Lower leg skin (tissue), 4 donors: Measurements from ENCODE around the gene ZCCHC17. TPM values are rescaled to one million over a fixed set of nuclear protein-coding genes. Genes with fewer than 3 reads are reported as not detected.

Experiments used
- DNase-seq, 2 donors: peaks; one replicate each; pipeline ENCODE4 v3.0.0-alpha.2; 2019; ENCODE audit warnings: low spot score in 2 of 2
- H3K4me3 ChIP-seq: fragments of 200-600 bp; sonication (generic); 2 replicates; pipeline ENCODE4 v1.5.1; 2017; ENCODE audit warnings: mild to moderate bottlenecking, low read depth; ENCODE audit not compliant: poor library complexity, severe bottlenecking
- CTCF ChIP-seq, 3 donors: fragments of 450-650 bp; IDR thresholded peaks; one replicate each; pipeline ENCODE4 v1.5.1; 2016; ENCODE audit warnings: antibody characterized with exemption in 3 of 3, mild to moderate bottlenecking in 3 of 3, moderate library complexity in 2 of 3
- POLR2A ChIP-seq, 2 donors: fragments of 450-650 bp; IDR thresholded peaks; one replicate each; pipeline ENCODE4 v1.6.1; 2016 to 2017; ENCODE audit warnings: antibody characterized with exemption in 2 of 2, mild to moderate bottlenecking in 1 of 2, moderate library complexity in 1 of 2
- WGBS, 2 donors: methylation state at CpG; one replicate each; pipeline ENCODE4 v1.1.5; 2018; 5-methylcytosine and 5-hydroxymethylcytosine counted together
- intact Hi-C: fragments of 100-400 bp; cut with DNase I; formaldehyde crosslinking; loops from one replicate; pipeline ENCODE4 v1.15.0; 2023; ENCODE audit warnings: low total_unique reads
- total RNA-seq, 4 donors: library from RNA; depleted of rRNA; stranded (reverse); fragments of >200 nt; gene quantifications; one replicate each; pipeline ENCODE4 v1.1.0, GENCODE V29; 2016

Gene ZCCHC17
- total RNA-seq, 4 donors from 2014 or later = 14.9 to 23.2 (median 17.6) TPM

DNA sequence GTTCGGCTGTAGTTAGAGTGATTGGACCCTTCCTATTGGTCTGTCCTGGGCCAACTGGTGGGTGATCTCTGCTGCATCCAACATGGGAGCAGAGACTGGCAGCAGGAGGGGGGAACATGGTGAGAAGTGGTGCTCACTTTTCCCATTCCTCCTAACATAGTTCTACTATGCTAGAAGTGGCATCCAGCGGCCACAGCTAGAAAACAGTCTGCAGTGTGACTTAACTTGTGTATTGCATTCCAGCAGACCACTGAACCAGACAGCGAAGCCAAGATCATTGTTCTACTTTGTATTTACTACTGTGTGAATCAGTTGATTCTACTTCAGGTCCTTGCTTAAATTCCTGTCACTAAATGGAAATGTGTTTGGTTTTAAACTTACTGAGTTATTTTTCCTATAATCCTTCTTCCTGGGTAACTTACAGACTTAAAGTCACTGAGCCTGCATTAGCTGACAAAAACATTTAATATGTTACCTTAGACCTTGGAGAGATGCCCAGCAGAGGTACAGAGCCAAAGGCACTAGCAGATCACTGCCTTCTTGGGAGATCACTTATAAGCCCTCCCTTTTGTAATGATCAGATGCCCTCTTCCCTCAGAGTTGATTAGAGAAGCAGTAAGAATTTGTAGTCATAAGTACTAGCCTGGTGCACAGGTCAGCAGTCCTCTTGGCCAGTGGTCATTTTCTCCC, 67.9 kb downstream of the ZCCHC17 start:
- no peak for DNase-seq
- H3K4me3 ChIP-seq = no peak overlapping the region
- TF ChIP-seq POLR2A (IDR thresholded peaks at IDR 0.05) = no peak
- no peak for TF ChIP-seq CTCF (IDR thresholded peaks at IDR 0.05)
- 93 to 94% methylated on average over 3 of the region's 3 CpGs for WGBS, 2 donors
- intact Hi-C loops = no loop called here

DNA sequence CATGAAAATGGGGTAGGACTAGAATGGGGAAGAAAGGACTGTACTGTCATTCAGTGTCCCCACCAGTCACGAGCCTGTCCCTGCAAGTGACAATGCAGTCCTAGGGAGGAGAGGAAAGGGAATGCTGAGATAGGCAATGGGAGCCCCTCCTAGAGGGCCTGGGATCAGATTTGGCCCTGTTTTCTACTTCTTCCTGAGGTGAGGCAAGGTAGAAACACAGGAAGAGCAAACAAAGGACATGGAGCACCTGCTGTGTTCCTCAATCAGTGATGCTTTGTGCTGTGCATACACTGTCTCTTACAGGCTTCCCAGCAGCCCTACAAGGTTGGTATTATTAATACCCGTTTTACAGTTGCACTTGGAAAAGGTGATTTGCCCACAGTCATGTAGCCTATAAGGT, 70.0 kb downstream of the ZCCHC17 start:
- intact Hi-C loops = no loop called here
- H3K4me3 ChIP-seq = no peak overlapping the region
- TF ChIP-seq CTCF (IDR thresholded peaks at IDR 0.05) (no peak), POLR2A (IDR thresholded peaks at IDR 0.05) (no peak)
- WGBS, 2 donors = 84 to 90% methylated on average over 2 of the region's 2 CpGs
- DNase-seq = no peak

GRCh38 chr1:31368611-31369107, 71.8 kb downstream of the ZCCHC17 start:
- intact Hi-C loops = no loop called here
- no peak for TF ChIP-seq POLR2A (IDR thresholded peaks at IDR 0.05)
- no peak for TF ChIP-seq CTCF (IDR thresholded peaks at IDR 0.05)
- DNase-seq = no peak
- no peak overlapping the region for H3K4me3 ChIP-seq
- WGBS, 2 donors = 86 to 87% methylated on average over 3 of the region's 3 CpGs

- WGBS, 2 donors = 76 to 80% methylated on average over 2 of the region's 2 CpGs
- intact Hi-C loops = no loop called here
- TF ChIP-seq CTCF (IDR thresholded peaks at IDR 0.05) (no peak), POLR2A (IDR thresholded peaks at IDR 0.05) (no peak)
- no peak for DNase-seq
- H3K4me3 ChIP-seq = no peak overlapping the region
Measured at GRCh38 chr1:31370021-31370420, 73.2 kb downstream of the ZCCHC17 start.

DNA sequence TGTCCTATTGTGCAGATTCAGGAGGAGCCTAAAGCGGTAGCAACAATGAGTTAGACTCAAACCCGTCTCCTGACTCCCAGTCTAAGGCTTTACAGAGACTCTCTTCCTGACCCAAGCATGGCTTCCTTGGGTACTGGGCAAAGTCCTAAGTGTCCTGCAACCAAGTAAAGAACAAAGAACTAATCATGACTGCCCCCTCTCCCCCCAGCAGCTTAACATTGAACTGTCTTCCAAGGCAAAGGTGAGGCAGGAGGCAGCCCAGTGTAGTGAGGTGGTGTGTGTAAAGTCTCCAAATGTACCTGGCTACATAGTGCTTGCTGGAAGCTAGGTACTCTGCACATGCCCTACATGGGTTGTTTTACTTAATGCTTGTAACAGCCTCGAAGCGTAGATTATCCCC, 73.7 kb downstream of the ZCCHC17 start:
- no peak overlapping the region for H3K4me3 ChIP-seq
- 89 to 97% methylated on average over 4 of the region's 4 CpGs for WGBS, 2 donors
- peak in 1 of 2 donors; percentile 53 for DNase-seq
- no peak for TF ChIP-seq POLR2A (IDR thresholded peaks at IDR 0.05)
- no peak for TF ChIP-seq CTCF (IDR thresholded peaks at IDR 0.05)
- intact Hi-C loops = no loop called here
